HepG2 (cell line): ENCODE data around the gene ANTXR1. TPM values are rescaled to one million over a fixed set of nuclear protein-coding genes. Genes with fewer than 3 reads are reported as not detected.

Source experiments
- ATAC-seq: fragments of 200-7000 bp; cut with Tn5 transposase; 3 replicates; pipeline ENCODE4 v1.9.1; 2020; ENCODE audit warnings: mild to moderate bottlenecking, moderate library complexity
- BruUV-seq: library from RNA; stranded (reverse); fragments of 400-500 nt; replicated peaks from 2 replicates; lab custom pipeline; 2021; lab: Mats Ljungman, UMichigan
- CTCF ChIA-PET: fragments of 300-600 bp; formaldehyde crosslinking; extraction: SDS; loops from one replicate; lab custom pipeline; 2021; ENCODE audit warnings: low total read pairs, inconsistent platforms, low intra/inter-chr PET ratio; lab: Yijun Ruan, JAX
- POLR2A ChIA-PET: fragments of 350-600 bp; sonication (Branson Sonifier 250); formaldehyde crosslinking; loops from one replicate; lab custom pipeline; 2020; ENCODE audit warnings: antibody characterized with exemption, inconsistent platforms; lab: Yijun Ruan, JAX
- DNase-seq: peaks from one replicate; pipeline ENCODE4 v3.0.0-alpha.2; 2015; ENCODE audit warnings: low spot score
- FAIRE-seq: peaks from 3 replicates; lab custom pipeline; 2011; peaks lifted over from hg19 to GRCh38; lab: Jason Lieb, UNC
- H2AFZ ChIP-seq: one replicate; pipeline ENCODE4 v1.6.1; 2011; ENCODE audit warnings: low read length, inconsistent platforms
- H3K27ac ChIP-seq: fragments of 300-600 bp; 3 replicates; pipeline ENCODE4 v1.8.0; 2011; ENCODE audit warnings: mixed run types, mild to moderate bottlenecking, mixed read lengths, low read length, inconsistent platforms; ENCODE audit not compliant: insufficient read depth; ENCODE audit errors: extremely low read length
- H3K27me3 ChIP-seq, 2 experiments: fragments of 200-600 bp in 1 of 2; 2 replicates in 1 of 2; 3 replicates in 1 of 2; pipeline versions ENCODE4 v1.6.0 to v1.8.0; 2011; ENCODE audit warnings: low read length in 2 of 2, mild to moderate bottlenecking in 2 of 2, moderate library complexity in 2 of 2, inconsistent platforms in 1 of 2; ENCODE audit not compliant: insufficient read depth in 2 of 2, control insufficient read depth in 1 of 2
- H3K36me3 ChIP-seq, 2 experiments: fragments of 200-600 bp in 1 of 2; replicated peaks in 1 of 2; 2 replicates in 1 of 2; 3 replicates in 1 of 2; pipeline versions ENCODE4 v1.5.1 to v1.8.0; 2011; ENCODE audit warnings: low read length in 2 of 2, inconsistent platforms in 1 of 2; ENCODE audit not compliant: insufficient read depth in 2 of 2, control insufficient read depth in 1 of 2
- H3K4me1 ChIP-seq: 2 replicates; pipeline ENCODE4 v1.5.1; 2012; ENCODE audit warnings: low read length, inconsistent platforms; ENCODE audit not compliant: insufficient read depth
- H3K4me2 ChIP-seq: 2 replicates; pipeline ENCODE4 v1.6.0; 2011; ENCODE audit warnings: low read depth, low read length, inconsistent platforms
- H3K4me3 ChIP-seq, 3 experiments: fragments of 200-600 bp in 1 of 3; sonication (generic), shearing (Covaris generic) in 1 of 3; replicated peaks in 1 of 3; 2 replicates each; pipeline ENCODE4 v1.5.1; 2011 to 2016; ENCODE audit warnings: low read length in 3 of 3, inconsistent platforms in 2 of 3, low read depth in 2 of 3, mild to moderate bottlenecking in 2 of 3, control low read depth in 1 of 3, mixed read lengths in 1 of 3; ENCODE audit not compliant: insufficient read depth in 1 of 3
- H3K79me2 ChIP-seq: one replicate; pipeline ENCODE4 v1.6.1; 2011; ENCODE audit warnings: low read length, inconsistent platforms; ENCODE audit not compliant: insufficient read depth
- H3K9ac ChIP-seq: 2 replicates; pipeline ENCODE4 v1.6.0; 2011; ENCODE audit warnings: mild to moderate bottlenecking, low read depth, low read length, inconsistent platforms; ENCODE audit not compliant: insufficient read depth
- H3K9me3 ChIP-seq: 2 replicates; pipeline ENCODE4 v1.5.1; 2012; ENCODE audit warnings: mild to moderate bottlenecking, low read length
- H4K20me1 ChIP-seq: 2 replicates; pipeline ENCODE4 v1.6.0; 2011; ENCODE audit warnings: inconsistent platforms, mild to moderate bottlenecking, low read length, moderate library complexity; ENCODE audit not compliant: insufficient read depth
- MAFK ChIP-seq, 2 experiments: IDR thresholded peaks in 1 of 2; conservative IDR thresholded peaks in 1 of 2; 2 replicates each; pipeline ENCODE4 v1.6.1; 2011; ENCODE audit warnings: improper control_type of control experiment in 2 of 2, low read length in 2 of 2
- ZFP82 ChIP-seq: sonication (generic); formaldehyde crosslinking; IDR thresholded peaks from 2 replicates; pipeline ENCODE4 v1.5.1; 2020; ENCODE audit warnings: mild to moderate bottlenecking, missing genetic modification reagents, borderline replicate concordance
- WGBS: methylation state at CpG from one replicate; pipeline ENCODE4 v1.1.6; 2017; ENCODE audit warnings: low lambda C conversion rate; 5-methylcytosine and 5-hydroxymethylcytosine counted together
- in situ Hi-C: cut with HindIII; loops from 2 replicates; pipeline ENCODE4 v1.10.0; 2017; ENCODE audit warnings: low pct_unique_long_range_greater_than_20kb; ENCODE audit not compliant: extremely low pct_ligation_motif_present
- intact Hi-C: fragments of 100-400 bp; cut with micrococcal nuclease; formaldehyde crosslinking; loops from one replicate; pipeline ENCODE4 v1.10.0; 2022; ENCODE audit not compliant: unreplicated experiment
- polyA plus RNA-seq, 8 experiments: library from polyadenylated mRNA; depleted of rRNA in 3 of 8; stranded (reverse) in 7 of 8; unstranded in 1 of 8; fragments of >200 nt; fragmentation: Illumina TruSeq in 4 of 8; extraction: Trizol in 4 of 8; gene quantifications; 2 replicates each; pipeline versions ENCODE4 v1.2.1 to v1.2.3, GENCODE V29; 2011 to 2016; ENCODE audit warnings: low read depth in 4 of 8, missing spikeins in 1 of 8, mixed read lengths in 1 of 8; ENCODE audit not compliant: insufficient read depth in 1 of 8
- total RNA-seq, 5 experiments: library from RNA; depleted of rRNA; stranded (reverse); fragments of >200 nt; fragmentation: Illumina TruSeq; extraction: Trizol; gene quantifications; 2 replicates each; pipeline ENCODE4 v1.2.3, GENCODE V29; 2016; ENCODE audit warnings: low read depth in 1 of 5
- TF ChIP-seq, protein P1 (sequence below): sonication (generic); formaldehyde crosslinking; conservative IDR thresholded peaks from 2 replicates; pipeline ENCODE4 v1.4.0; 2020; ENCODE audit warnings: mild to moderate bottlenecking, missing genetic modification reagents, moderate library complexity

Gene ANTXR1
- total and polyA plus RNA-seq, 2 of the 13 experiments (the other 11 are each of a cell fraction or from before 2014, with no cell fraction given): 4.5 to 12.7 TPM

DNA sequence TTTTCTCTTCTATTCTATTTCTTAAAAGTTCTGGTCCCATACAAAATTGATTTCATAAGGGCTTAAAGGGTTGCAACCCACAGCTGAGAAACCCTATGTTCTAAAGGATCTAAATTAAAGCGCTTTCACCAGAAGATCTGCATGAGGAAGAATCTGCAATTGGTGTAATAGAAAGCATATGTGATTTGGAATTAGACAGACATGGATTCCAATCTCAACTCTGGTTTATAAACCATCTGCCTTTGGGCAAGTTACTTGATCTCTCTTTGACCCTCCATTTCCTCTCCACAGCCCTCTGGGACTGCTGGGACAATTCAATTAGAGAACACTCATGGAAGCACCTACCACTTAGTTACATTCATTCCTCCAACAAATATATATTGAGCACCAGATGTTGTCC, 178.7 kb downstream of the ANTXR1 start (continued):
- no peak for TF ChIP-seq ZFP82

GRCh38 chr2:69192176-69192945, 179.4 kb downstream of the ANTXR1 start:
- FAIRE-seq: no peak
- in situ Hi-C loops: no loop called here
- Histone ChIP-seq H4K20me1 (no peaks in the 10 kb centered on the region), H3K27ac (no peak overlapping the region), H3K9ac (no peak overlapping the region), H3K4me2 (no peak overlapping the region), H3K36me3 (peaks cover 0 to 3% of the 10 kb centered on the region in 2 experiments; a peak in 2 of 5 replicates), H2AFZ (no peak overlapping the region), H3K4me1 (peaks cover 13% of the 10 kb centered on the region), H3K4me3 (no peak overlapping the region), H3K27me3 (no peaks in the 10 kb centered on the region), H3K79me2 (no peaks in the 10 kb centered on the region), H3K9me3 (no peaks in the 10 kb centered on the region)
- intact Hi-C loops: no loop called here
- 94% methylated on average over 11 of the region's 11 CpGs for WGBS
- ATAC-seq: no peak
- no peak for DNase-seq
- no TSS peak for BruUV-seq
- POLR2A ChIA-PET: no interaction called here
- CTCF ChIA-PET: no interaction called here
- TF ChIP-seq MAFK (conservative IDR thresholded peaks at IDR 0.05 in 1 of 2, IDR thresholded peaks at IDR 0.05 in 1 of 2; ENCODE audit: low read length in 2 of 2): peak in 1 of 2 experiments; percentile 25; a peak in 1 of 4 replicates
- TF ChIP-seq, protein P1, sequence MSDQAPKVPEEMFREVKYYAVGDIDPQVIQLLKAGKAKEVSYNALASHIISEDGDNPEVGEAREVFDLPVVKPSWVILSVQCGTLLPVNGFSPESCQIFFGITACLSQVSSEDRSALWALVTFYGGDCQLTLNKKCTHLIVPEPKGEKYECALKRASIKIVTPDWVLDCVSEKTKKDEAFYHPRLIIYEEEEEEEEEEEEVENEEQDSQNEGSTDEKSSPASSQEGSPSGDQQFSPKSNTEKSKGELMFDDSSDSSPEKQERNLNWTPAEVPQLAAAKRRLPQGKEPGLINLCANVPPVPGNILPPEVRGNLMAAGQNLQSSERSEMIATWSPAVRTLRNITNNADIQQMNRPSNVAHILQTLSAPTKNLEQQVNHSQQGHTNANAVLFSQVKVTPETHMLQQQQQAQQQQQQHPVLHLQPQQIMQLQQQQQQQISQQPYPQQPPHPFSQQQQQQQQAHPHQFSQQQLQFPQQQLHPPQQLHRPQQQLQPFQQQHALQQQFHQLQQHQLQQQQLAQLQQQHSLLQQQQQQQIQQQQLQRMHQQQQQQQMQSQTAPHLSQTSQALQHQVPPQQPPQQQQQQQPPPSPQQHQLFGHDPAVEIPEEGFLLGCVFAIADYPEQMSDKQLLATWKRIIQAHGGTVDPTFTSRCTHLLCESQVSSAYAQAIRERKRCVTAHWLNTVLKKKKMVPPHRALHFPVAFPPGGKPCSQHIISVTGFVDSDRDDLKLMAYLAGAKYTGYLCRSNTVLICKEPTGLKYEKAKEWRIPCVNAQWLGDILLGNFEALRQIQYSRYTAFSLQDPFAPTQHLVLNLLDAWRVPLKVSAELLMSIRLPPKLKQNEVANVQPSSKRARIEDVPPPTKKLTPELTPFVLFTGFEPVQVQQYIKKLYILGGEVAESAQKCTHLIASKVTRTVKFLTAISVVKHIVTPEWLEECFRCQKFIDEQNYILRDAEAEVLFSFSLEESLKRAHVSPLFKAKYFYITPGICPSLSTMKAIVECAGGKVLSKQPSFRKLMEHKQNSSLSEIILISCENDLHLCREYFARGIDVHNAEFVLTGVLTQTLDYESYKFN (CRISPR knock-in tag): no peak
- TF ChIP-seq, all 625 proteins: peak for 1
